Calu3 (cell line): Measurements from ENCODE around the gene HACD1. TPM values are rescaled to one million over a fixed set of nuclear protein-coding genes. Genes with fewer than 3 reads are reported as not detected.

Source experiments
- BruUV-seq: library from RNA; stranded (reverse); fragments of 400-500 nt; replicated peaks from 2 replicates; lab custom pipeline; 2021; lab: Mats Ljungman, UMichigan
- CTCF ChIA-PET: fragments of 300-600 bp; sonication (Branson Sonifier 250); formaldehyde crosslinking; loops from one replicate; lab custom pipeline; 2022; ENCODE audit warnings: antibody characterized with exemption; lab: Charles Lee
- DNase-seq: peaks from one replicate; pipeline ENCODE4 v3.0.0; 2022
- H3K27ac Mint-ChIP-seq: one replicate; pipeline ENCODE4 v1.8.0; 2022; ENCODE audit warnings: mixed read lengths; ENCODE audit not compliant: unreplicated experiment
- H3K27me3 Mint-ChIP-seq: one replicate; pipeline ENCODE4 v1.8.0; 2022; ENCODE audit warnings: mixed read lengths; ENCODE audit not compliant: unreplicated experiment
- H3K36me3 Mint-ChIP-seq: one replicate; pipeline ENCODE4 v1.8.0; 2022; ENCODE audit warnings: mild to moderate bottlenecking, moderate library complexity, mixed read lengths; ENCODE audit not compliant: insufficient read depth, unreplicated experiment
- H3K4me1 Mint-ChIP-seq: one replicate; pipeline ENCODE4 v1.8.0; 2022; ENCODE audit warnings: mild to moderate bottlenecking, low read depth, mixed read lengths; ENCODE audit not compliant: unreplicated experiment
- H3K4me3 Mint-ChIP-seq: one replicate; pipeline ENCODE4 v1.8.0; 2022; ENCODE audit warnings: mild to moderate bottlenecking, low read depth, moderate library complexity, mixed read lengths; ENCODE audit not compliant: unreplicated experiment
- H3K9me3 Mint-ChIP-seq: one replicate; pipeline ENCODE4 v1.8.0; 2022; ENCODE audit warnings: low read depth, mixed read lengths; ENCODE audit not compliant: unreplicated experiment
- CTCF ChIP-seq: fragments of 200-600 bp; IDR thresholded peaks from one replicate; pipeline ENCODE4 v1.8.0; 2022; ENCODE audit warnings: antibody characterized with exemption; ENCODE audit not compliant: unreplicated experiment
- intact Hi-C: fragments of 100-400 bp; cut with micrococcal nuclease; formaldehyde crosslinking; loops from one replicate; pipeline ENCODE4 v1.10.0; 2022; ENCODE audit not compliant: unreplicated experiment
- total RNA-seq: library from RNA; stranded (reverse); gene quantifications from 2 replicates; pipeline ENCODE4 v1.2.3, GENCODE V29; 2022

The HACD1 gene
- total RNA-seq, 1 experiment from 2014 or later = 17.3 TPM

DNA sequence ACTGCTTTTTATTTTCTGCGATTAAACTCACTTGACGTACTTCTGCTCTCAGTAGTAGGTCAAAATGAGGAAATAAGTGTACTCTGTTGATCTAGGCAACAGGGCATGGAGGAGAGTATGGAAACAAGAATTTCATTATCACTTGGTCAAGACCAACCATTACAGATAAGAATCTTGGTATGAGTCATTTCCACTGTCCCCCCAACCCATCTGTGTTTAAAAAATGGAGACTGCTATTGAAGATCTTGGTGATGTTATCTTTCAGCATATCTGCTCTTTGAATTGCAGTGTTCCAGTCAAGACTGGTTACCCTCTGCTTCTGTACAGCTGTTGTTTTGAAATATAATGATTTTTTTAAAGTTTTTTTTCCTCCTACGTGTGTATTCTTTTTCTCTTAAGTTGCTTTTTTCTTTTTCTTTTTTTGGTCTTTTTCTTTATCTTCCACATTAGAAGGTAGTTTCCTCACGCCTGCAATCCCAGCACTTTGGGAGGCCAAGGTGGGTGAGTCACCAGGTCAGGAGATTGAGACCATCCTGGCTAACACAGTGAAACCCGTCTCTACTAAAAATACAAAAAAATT is 38.5 kb upstream of the HACD1 start:
- DNase-seq = peak; percentile 8
- intact Hi-C loops = no loop called here
- Mint-ChIP-seq H3K4me1 (peaks cover 39% of the 10 kb centered on the region), H3K4me3 (peak overlapping the region; percentile 49), H3K9me3 (no peaks in the 10 kb centered on the region), H3K27ac (peak overlapping the region; percentile 63), H3K36me3 (peaks cover 2% of the 10 kb centered on the region), H3K27me3 (no peaks in the 10 kb centered on the region)
- CTCF ChIA-PET = no interaction called here
- BruUV-seq = no TSS peak
- TF ChIP-seq CTCF = no peak

DNA sequence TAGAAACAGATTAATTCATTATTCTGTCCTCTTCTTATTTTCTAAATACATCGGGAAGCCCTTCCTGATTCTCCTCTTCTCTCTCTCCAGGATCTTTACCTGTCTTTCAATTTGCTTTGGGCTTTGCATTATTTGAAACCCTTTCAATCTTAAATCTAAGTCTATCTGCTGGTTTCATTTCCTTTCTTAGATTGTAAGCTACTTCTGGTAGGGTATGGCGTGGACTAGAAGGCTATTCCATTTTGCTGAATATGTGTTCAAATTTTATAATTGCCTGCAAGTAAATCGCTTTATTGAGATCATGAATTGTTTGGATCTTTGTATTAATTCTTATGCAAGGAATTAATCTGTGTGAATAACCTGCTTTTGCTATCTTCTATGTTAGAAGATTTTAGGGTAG is 37.8 kb upstream of the HACD1 start:
- BruUV-seq = no TSS peak
- intact Hi-C loops = no loop called here
- DNase-seq = no peak
- no peaks in the 10 kb centered on the region for H3K27me3 Mint-ChIP-seq
- H3K9me3 Mint-ChIP-seq = no peaks in the 10 kb centered on the region
- no peak for TF ChIP-seq CTCF
- H3K27ac Mint-ChIP-seq = peak overlapping the region; percentile 63
- peaks cover 39% of the 10 kb centered on the region for H3K4me1 Mint-ChIP-seq
- peaks cover 4% of the 10 kb centered on the region for H3K36me3 Mint-ChIP-seq
- CTCF ChIA-PET = no interaction called here
- H3K4me3 Mint-ChIP-seq = no peak overlapping the region

GRCh38 chr10:17652585-17652984 is 35.4 kb upstream of the HACD1 start:
- no peak for DNase-seq
- no peak for TF ChIP-seq CTCF
- CTCF ChIA-PET = no interaction called here
- Mint-ChIP-seq H3K4me1 (peaks cover 27% of the 10 kb centered on the region), H3K36me3 (peaks cover 4% of the 10 kb centered on the region), H3K27me3 (no peaks in the 10 kb centered on the region), H3K9me3 (peaks cover 2% of the 10 kb centered on the region), H3K4me3 (no peak overlapping the region), H3K27ac (no peak overlapping the region)
- intact Hi-C loops = no loop called here
- no TSS peak for BruUV-seq

- CTCF ChIA-PET = no interaction called here
- peaks cover 20% of the 10 kb centered on the region for H3K4me1 Mint-ChIP-seq
- no peak overlapping the region for H3K27ac Mint-ChIP-seq
- DNase-seq = no peak
- intact Hi-C loops = no loop called here
- TF ChIP-seq CTCF = no peak
- peaks cover 4% of the 10 kb centered on the region for H3K36me3 Mint-ChIP-seq
- no peak overlapping the region for H3K4me3 Mint-ChIP-seq
- no peaks in the 10 kb centered on the region for H3K27me3 Mint-ChIP-seq
- BruUV-seq = no TSS peak
- peaks cover 2% of the 10 kb centered on the region for H3K9me3 Mint-ChIP-seq
Observed at GRCh38 chr10:17651896-17652295, 34.7 kb upstream of the HACD1 start.
